H9 (cell line): ENCODE results near the gene UBE2E3. TPM values are rescaled to one million over a fixed set of nuclear protein-coding genes. Genes with fewer than 3 reads are reported as not detected.

Source experiments
- DNase-seq: peaks from one replicate; pipeline ENCODE4 v3.0.0-alpha.2; 2017
- H2AFZ ChIP-seq: one replicate; pipeline ENCODE4 v1.6.1; 2013; ENCODE audit warnings: mild to moderate bottlenecking, low read length, control low read depth, moderate library complexity
- H2AK5ac ChIP-seq: 2 replicates; pipeline ENCODE4 v1.6.1; 2013; ENCODE audit warnings: low read length, control low read depth, mixed read lengths; ENCODE audit not compliant: insufficient read length
- H2BK120ac ChIP-seq: one replicate; pipeline ENCODE4 v1.6.1; 2013; ENCODE audit warnings: low read depth, mild to moderate bottlenecking, low read length, control low read depth, inconsistent platforms; ENCODE audit not compliant: poor library complexity, severe bottlenecking
- H2BK12ac ChIP-seq: 2 replicates; pipeline ENCODE4 v1.6.1; 2013; ENCODE audit warnings: low read length, control low read depth, mixed read lengths, low read depth; ENCODE audit not compliant: insufficient read length
- H2BK15ac ChIP-seq: 2 replicates; pipeline ENCODE4 v1.6.1; 2013; ENCODE audit warnings: low read depth, low read length, control low read depth
- H2BK20ac ChIP-seq: one replicate; pipeline ENCODE4 v1.6.1; 2013; ENCODE audit warnings: low read depth, mild to moderate bottlenecking, low read length, control low read depth, inconsistent platforms; ENCODE audit not compliant: poor library complexity, severe bottlenecking
- H2BK5ac ChIP-seq: 2 replicates; pipeline ENCODE4 v1.6.1; 2013; ENCODE audit warnings: low read length, control low read depth, mixed read lengths; ENCODE audit not compliant: insufficient read length
- H3K14ac ChIP-seq: 2 replicates; pipeline ENCODE4 v1.6.1; 2013; ENCODE audit warnings: low read length, control low read depth; ENCODE audit not compliant: insufficient read depth
- H3K18ac ChIP-seq: 2 replicates; pipeline ENCODE4 v1.6.1; 2013; ENCODE audit warnings: low read depth, mild to moderate bottlenecking, mixed read lengths, low read length, control low read depth; ENCODE audit not compliant: insufficient read length
- H3K23ac ChIP-seq: 2 replicates; pipeline ENCODE4 v1.6.1; 2013; ENCODE audit warnings: low read length, control low read depth, mixed read lengths, low read depth; ENCODE audit not compliant: insufficient read length
- H3K23me2 ChIP-seq: 2 replicates; pipeline ENCODE4 v1.6.1; 2013; ENCODE audit warnings: low read depth, mild to moderate bottlenecking, mixed read lengths, low read length, control low read depth; ENCODE audit not compliant: insufficient read length, poor library complexity, severe bottlenecking
- H3K27ac ChIP-seq: 2 replicates; pipeline ENCODE4 v1.5.1; 2013; ENCODE audit warnings: low read length, control low read depth, mixed read lengths, low read depth; ENCODE audit not compliant: insufficient read length
- H3K27me3 ChIP-seq: 2 replicates; pipeline ENCODE4 v1.6.1; 2013; ENCODE audit warnings: low read length, control low read depth, inconsistent platforms; ENCODE audit not compliant: insufficient read depth
- H3K4ac ChIP-seq: 2 replicates; pipeline ENCODE4 v1.6.1; 2013; ENCODE audit warnings: low read depth, mild to moderate bottlenecking, control low read depth, inconsistent platforms, low read length, moderate library complexity
- H3K4me1 ChIP-seq: 2 replicates; pipeline ENCODE4 v1.6.1; 2013; ENCODE audit warnings: low read length, control low read depth, inconsistent platforms; ENCODE audit not compliant: insufficient read depth
- H3K4me2 ChIP-seq: 2 replicates; pipeline ENCODE4 v1.6.1; 2013; ENCODE audit warnings: low read length, control low read depth, mixed read lengths; ENCODE audit not compliant: insufficient read length, insufficient read depth
- H3K56ac ChIP-seq: 2 replicates; pipeline ENCODE4 v1.6.1; 2013; ENCODE audit warnings: low read depth, mild to moderate bottlenecking, mixed read lengths, low read length, control low read depth; ENCODE audit not compliant: insufficient read length
- H3K79me1 ChIP-seq: 2 replicates; pipeline ENCODE4 v1.6.1; 2013; ENCODE audit warnings: low read depth, mild to moderate bottlenecking, moderate library complexity, low read length, control low read depth, inconsistent platforms; ENCODE audit not compliant: insufficient read depth, poor library complexity, severe bottlenecking
- H3K79me2 ChIP-seq: 2 replicates; pipeline ENCODE4 v1.6.1; 2013; ENCODE audit warnings: low read length, control low read depth, inconsistent platforms; ENCODE audit not compliant: insufficient read depth
- H3K9ac ChIP-seq: 2 replicates; pipeline ENCODE4 v1.6.1; 2013; ENCODE audit warnings: low read length, control low read depth, mixed read lengths; ENCODE audit not compliant: insufficient read length; ENCODE audit errors: extremely low read depth
- H3K9me3 ChIP-seq: one replicate; pipeline ENCODE4 v1.6.1; 2013; ENCODE audit warnings: low read depth, low read length, inconsistent platforms; ENCODE audit not compliant: control insufficient read depth
- H3T11ph ChIP-seq: one replicate; pipeline ENCODE4 v1.6.1; 2013; ENCODE audit warnings: mild to moderate bottlenecking, low read length, control low read depth, inconsistent platforms
- H4K20me1 ChIP-seq: one replicate; pipeline ENCODE4 v1.6.1; 2013; ENCODE audit not compliant: control insufficient read depth, insufficient read length, insufficient read depth
- H4K5ac ChIP-seq: 2 replicates; pipeline ENCODE4 v1.6.1; 2013; ENCODE audit warnings: low read depth, mild to moderate bottlenecking, mixed read lengths, low read length, control low read depth; ENCODE audit not compliant: insufficient read length
- H4K8ac ChIP-seq: replicated peaks from 2 replicates; pipeline ENCODE4 v1.6.1; 2013; ENCODE audit warnings: low read length, control low read depth, mixed read lengths, low read depth; ENCODE audit not compliant: insufficient read length
- H4K91ac ChIP-seq: 2 replicates; pipeline ENCODE4 v1.6.1; 2013; ENCODE audit warnings: low read depth, mild to moderate bottlenecking, moderate library complexity, mixed read lengths, low read length, control low read depth; ENCODE audit not compliant: insufficient read length
- H3K27ac Mint-ChIP-seq, 3 experiments: 2 replicates in 2 of 3; 3 replicates in 1 of 3; pipeline ENCODE4 v1.8.0; 2020 to 2021; ENCODE audit warnings: mixed read lengths in 3 of 3, mild to moderate bottlenecking in 1 of 3, moderate library complexity in 1 of 3
- H3K27me3 Mint-ChIP-seq: 2 replicates; pipeline ENCODE4 v1.8.0; 2021; ENCODE audit warnings: low read depth, mild to moderate bottlenecking, moderate library complexity, mixed read lengths
- H3K36me3 Mint-ChIP-seq, 3 experiments: 2 replicates in 2 of 3; 3 replicates in 1 of 3; pipeline ENCODE4 v1.8.0; 2020 to 2021; ENCODE audit warnings: low read depth in 3 of 3, mixed read lengths in 3 of 3; ENCODE audit not compliant: insufficient read depth in 1 of 3
- H3K4me1 Mint-ChIP-seq, 2 experiments: 2 replicates each; pipeline ENCODE4 v1.8.0; 2020; ENCODE audit warnings: mixed read lengths in 2 of 2
- H3K4me3 Mint-ChIP-seq, 2 experiments: 2 replicates in 1 of 2; 3 replicates in 1 of 2; pipeline ENCODE4 v1.8.0; 2020 to 2021; ENCODE audit warnings: mild to moderate bottlenecking in 2 of 2, mixed read lengths in 2 of 2, moderate library complexity in 1 of 2
- H3K9me3 Mint-ChIP-seq, 2 experiments: 2 replicates in 1 of 2; 3 replicates in 1 of 2; pipeline ENCODE4 v1.8.0; 2020; ENCODE audit warnings: mild to moderate bottlenecking in 2 of 2, mixed read lengths in 2 of 2, moderate library complexity in 1 of 2
- CTCF ChIP-seq: fragments of 200-600 bp; sonication (generic); conservative IDR thresholded peaks from 3 replicates; pipeline ENCODE4 v1.8.0; 2021; ENCODE audit warnings: antibody characterized with exemption, mild to moderate bottlenecking
- WGBS: extraction: QIAGEN DNeasy Blood & Tissue Kit; methylation state at CpG from one replicate; pipeline ENCODE4 v1.1.7; 2013; ENCODE audit warnings: missing lambda C conversion rate, low lambda C conversion rate, mixed read lengths; ENCODE audit not compliant: insufficient read length; ENCODE audit errors: extremely low coverage; 5-methylcytosine and 5-hydroxymethylcytosine counted together
- total RNA-seq: library from RNA; stranded (reverse); gene quantifications from 2 replicates; pipeline ENCODE4 v1.2.1, GENCODE V29; 2021

UBE2E3 gene
- total RNA-seq, 1 experiment from 2014 or later = 89.1 TPM

- Histone ChIP-seq H3K27me3 (no peaks in the 10 kb centered on the region), H3K4me1 (no peaks in the 10 kb centered on the region), H2AFZ (no peak overlapping the region), H2BK20ac (no peak overlapping the region), H4K8ac (no peak overlapping the region), H3K14ac (no peak overlapping the region), H3T11ph (no peak overlapping the region), H3K79me2 (no peaks in the 10 kb centered on the region), H2BK15ac (no peak overlapping the region), H3K18ac (no peak overlapping the region), H3K27ac (no peak overlapping the region), H2BK12ac (no peak overlapping the region), H3K56ac (no peak overlapping the region), H3K79me1 (no peaks in the 10 kb centered on the region), H3K23me2 (no peaks in the 10 kb centered on the region), H2BK120ac (no peak overlapping the region), H4K5ac (no peak overlapping the region), H3K23ac (no peak overlapping the region), H4K91ac (no peak overlapping the region), H3K9me3 (no peaks in the 10 kb centered on the region), H3K4ac (no peak overlapping the region), H2AK5ac (no peak overlapping the region), H3K4me2 (no peak overlapping the region), H4K20me1 (no peaks in the 10 kb centered on the region), H3K9ac (no peak overlapping the region), H2BK5ac (no peak overlapping the region)
- Mint-ChIP-seq H3K4me3 (no peak overlapping the region), H3K4me1 (no peaks in the 10 kb centered on the region), H3K9me3 (no peaks in the 10 kb centered on the region), H3K27me3 (no peaks in the 10 kb centered on the region), H3K27ac (no peak overlapping the region), H3K36me3 (no peaks in the 10 kb centered on the region)
- no CpG with 5 or more reads among the region's 4 CpGs for WGBS
- no peak for DNase-seq
- no peak for TF ChIP-seq CTCF
These were observed 17.6 kb upstream of the UBE2E3 start for GRCh38 chr2:180962727-180963314.
